Erythroblast (primary cell): ENCODE results near the gene DYNC1LI2.

Source experiments
- GATA1 ChIP-seq: IDR thresholded peaks from 2 replicates; pipeline ENCODE4 v1.6.1; 2011; ENCODE audit warnings: low read depth, mild to moderate bottlenecking, control low read depth, low read length, moderate library complexity
- POLR2A ChIP-seq: IDR thresholded peaks from 2 replicates; pipeline ENCODE4 v1.6.1; 2011; ENCODE audit warnings: mild to moderate bottlenecking, low read length

DNA sequence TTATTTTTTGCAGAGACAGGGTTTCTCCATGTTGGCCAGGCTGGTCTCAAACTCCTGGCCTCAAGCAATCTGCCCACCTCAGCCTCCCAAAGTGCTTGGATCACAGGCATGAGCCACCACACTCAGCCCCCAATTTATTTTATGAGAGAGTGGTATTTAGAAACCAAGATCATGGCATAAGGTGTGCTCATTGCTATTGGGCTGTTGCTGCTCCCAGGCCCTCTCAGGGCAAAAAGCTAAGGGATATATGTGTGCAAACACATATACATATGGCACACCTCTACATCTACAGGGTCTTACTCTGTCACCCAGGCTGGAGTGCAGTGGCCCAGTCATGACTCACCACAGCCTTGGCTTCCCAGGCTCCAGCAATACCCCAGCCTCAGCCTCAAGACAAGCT, 39.8 kb downstream of the DYNC1LI2 start:
- no peak for TF ChIP-seq POLR2A
- no peak for TF ChIP-seq GATA1
